ENCODE measurements around the gene TBC1D19.

- TF ChIP-seq CTCF (conservative IDR thresholded peaks at IDR 0.05): no peak
- TF ChIP-seq ZFX (IDR thresholded peaks at IDR 0.05): no peak
These were observed 198.9 kb downstream of the TBC1D19 start for GRCh38 chr4:26782830-26783202.

All from C4-2B (cell line).